HG03442 (cell line): ENCODE results near the gene GPR32.
A peak's percentile ranks its signal among the peaks of the same experiment; 100 is the strongest.
"Not testable (repeated sequence)": the region's sequence is repeated elsewhere in the genome, so short reads cannot be mapped to it uniquely, and the experiment has no call there.

Experiments used
- ATAC-seq: cut with Tn5 transposase; IDR thresholded peaks from one replicate; pipeline ENCODE4 v1.9.1; 2021; ENCODE audit warnings: mild to moderate bottlenecking, moderate library complexity; ENCODE audit not compliant: unreplicated experiment

Gene GPR32

GRCh38 chr19:50770164-50770563 lies at the start of gene GPR32:
TSS of gene GPR32 (plus strand) at chr19:50770464. CDS start at chr19:50770601, 137 bp downstream.
- ATAC-seq, result not testable (repeated sequence)

- ATAC-seq, result no peak
Measured at GRCh38 chr19:50720921-50721381, 49.3 kb upstream of the GPR32 start.

GRCh38 chr19:50721441-50722137 lies 48.7 kb upstream of the GPR32 start:
- no peak for ATAC-seq

- no peak for ATAC-seq
Measured at GRCh38 chr19:50722201-50723013, 47.9 kb upstream of the GPR32 start.

DNA sequence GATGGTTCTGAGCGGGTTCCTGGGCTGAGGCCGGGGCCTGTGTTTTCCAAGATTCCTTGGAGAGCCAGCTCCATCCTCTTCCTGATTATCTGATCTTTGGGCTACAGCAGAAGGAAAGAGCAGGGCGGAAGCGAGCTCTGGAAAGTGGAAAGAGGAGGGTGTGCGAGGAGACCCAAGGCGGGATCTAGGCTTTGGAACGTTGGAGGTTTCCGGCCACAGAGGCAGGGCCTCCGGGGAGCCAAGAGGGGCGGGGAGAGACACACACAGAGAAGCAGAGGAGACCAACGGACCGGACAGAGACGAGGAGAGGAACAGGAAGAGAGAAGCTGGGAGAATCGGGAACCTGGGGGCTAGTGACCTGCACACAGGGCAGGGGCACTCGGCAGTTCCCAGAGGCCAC lies 47.2 kb upstream of the GPR32 start, which contains the start of gene CLEC11A:
CLEC11A (plus strand) TSS at position 296 of the 400 bp plus-strand sequence. CDS start 162 bp downstream, outside the sequence.
- no peak for ATAC-seq

DNA sequence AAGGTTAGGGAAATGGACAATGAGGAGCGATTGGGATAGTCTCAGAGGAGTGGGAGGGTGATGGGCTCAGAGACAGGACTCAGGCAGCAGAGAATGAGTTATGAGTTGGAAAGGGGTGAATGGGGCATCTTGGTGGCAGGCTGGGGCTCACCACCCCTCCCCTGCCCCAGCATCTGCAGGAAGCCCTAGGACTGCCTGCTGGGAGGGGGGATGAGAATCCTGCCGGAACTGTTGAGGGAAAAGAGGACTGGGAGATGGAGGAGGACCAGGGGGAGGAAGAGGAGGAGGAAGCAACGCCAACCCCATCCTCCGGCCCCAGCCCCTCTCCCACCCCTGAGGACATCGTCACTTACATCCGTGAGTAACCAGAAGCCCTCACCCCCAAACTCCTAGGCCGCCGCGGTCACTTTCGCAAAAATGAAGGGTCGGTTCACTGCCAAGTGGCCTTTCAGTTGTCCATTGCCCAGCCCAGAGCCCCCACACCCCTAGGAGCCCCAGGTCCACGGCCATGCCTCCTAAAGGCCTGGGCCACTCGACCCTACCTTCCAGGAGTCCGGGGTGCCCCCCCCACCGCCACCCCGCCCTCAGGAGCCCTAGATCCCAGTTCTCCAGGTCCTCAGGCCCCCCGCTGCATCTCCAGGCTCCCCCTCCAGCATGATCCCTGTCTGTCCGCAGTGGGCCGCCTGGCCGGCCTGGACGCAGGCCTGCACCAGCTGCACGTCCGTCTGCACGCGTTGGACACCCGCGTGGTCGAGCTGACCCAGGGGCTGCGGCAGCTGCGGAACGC lies 46.3 kb upstream of the GPR32 start:
- no peak for ATAC-seq

DNA sequence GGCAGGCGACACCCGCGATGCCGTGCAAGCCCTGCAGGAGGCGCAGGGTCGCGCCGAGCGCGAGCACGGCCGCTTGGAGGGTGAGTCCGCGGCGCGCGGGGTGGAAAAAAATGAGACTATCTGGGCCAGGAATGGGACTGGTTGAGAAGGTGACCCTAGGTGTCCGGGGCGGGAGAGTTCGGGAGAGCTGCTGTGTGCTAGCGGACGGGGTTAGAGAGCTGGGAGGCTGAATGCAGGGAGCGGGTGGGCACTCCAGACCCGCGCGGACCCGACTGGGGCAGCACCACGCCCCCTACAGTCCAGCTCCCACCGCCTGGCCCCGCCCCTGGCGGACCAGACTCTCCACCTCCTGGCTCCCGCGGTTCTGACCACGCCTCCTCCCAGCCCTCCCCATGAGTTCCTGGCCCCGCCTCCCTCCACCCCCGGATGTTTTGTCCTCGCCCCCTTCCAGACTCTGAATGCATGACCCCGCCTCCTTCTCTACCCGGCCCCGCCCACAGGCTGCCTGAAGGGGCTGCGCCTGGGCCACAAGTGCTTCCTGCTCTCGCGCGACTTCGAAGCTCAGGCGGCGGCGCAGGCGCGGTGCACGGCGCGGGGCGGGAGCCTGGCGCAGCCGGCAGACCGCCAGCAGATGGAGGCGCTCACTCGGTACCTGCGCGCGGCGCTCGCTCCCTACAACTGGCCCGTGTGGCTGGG lies 45.6 kb upstream of the GPR32 start:
- ATAC-seq, result peak; percentile 70

DNA sequence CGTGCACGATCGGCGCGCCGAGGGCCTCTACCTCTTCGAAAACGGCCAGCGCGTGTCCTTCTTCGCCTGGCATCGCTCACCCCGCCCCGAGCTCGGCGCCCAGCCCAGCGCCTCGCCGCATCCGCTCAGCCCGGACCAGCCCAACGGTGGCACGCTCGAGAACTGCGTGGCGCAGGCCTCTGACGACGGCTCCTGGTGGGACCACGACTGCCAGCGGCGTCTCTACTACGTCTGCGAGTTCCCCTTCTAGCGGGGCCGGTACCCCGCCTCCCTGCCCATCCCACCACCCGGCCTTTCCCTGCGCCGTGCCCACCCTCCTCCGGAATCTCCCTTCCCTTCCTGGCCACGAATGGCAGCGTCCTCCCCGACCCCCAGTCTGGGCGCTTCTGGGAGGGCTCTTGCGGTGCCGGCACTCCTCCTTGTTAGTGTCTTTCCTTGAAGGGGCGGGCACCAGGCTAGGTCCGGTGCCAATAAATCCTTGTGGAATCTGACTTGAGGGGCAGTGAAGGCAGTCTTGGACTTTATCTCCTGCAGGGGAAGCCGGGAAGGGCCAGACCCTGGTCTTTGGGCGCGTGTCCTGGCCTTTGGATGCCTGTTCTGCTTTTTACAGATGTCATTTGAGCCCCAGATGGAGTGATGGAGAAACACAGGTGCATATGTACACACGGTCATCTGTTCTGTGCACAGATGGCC lies 44.9 kb upstream of the GPR32 start:
- ATAC-seq, result peak; percentile 18

GRCh38 chr19:50725911-50726230 lies 44.4 kb upstream of the GPR32 start:
- no peak for ATAC-seq

DNA sequence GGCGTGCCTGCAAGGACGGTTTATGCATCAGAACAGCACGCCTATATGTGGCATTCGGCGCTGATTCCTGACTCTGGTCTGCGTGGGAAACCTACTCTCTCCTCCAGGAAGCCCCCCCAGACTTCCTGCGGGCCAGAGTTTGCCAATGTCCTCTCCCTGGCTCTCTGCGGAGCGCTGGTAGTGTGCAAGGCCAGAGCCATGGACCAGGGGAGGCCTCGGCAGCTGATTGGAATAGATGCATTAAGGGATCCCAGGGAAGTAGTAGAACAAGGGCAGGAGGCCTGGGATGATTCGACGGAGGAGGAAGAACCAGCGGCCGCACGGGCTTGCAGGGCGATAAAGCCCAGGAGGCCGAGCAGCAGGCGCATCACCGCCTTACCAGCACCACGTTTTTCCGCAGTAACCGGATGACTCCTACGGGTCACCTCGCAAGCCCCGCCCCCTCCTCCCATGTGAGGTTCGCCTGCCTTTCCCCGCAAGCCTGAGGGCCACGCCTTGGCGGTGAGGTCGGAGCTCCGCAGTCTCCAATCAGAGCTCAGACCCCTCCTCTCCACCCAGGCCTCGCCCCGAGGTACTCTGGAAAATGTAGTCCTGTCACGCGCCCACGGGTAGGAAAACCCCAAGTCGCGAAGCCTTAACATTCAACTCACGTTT lies 42.1 kb upstream of the GPR32 start:
- ATAC-seq, result no peak

DNA sequence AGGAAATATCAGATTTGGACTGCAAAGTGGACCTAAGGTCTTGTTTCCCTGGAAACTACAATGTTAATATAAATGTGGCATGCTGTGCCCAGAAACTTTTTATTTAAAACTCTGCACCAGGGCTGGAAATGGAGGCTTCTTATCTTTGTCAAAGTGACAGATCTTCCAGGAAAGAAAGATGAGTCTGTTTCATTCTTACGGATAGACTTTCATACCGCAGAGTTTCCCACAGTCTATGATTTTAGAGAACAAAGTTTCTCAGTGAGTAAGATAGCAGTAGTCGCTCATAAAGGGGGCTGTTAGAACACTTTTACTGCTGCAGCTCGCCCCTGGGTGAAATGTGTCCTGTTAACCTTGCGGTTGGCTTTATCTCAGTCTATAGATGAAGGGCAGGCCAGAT lies 40.4 kb upstream of the GPR32 start:
- ATAC-seq, result no peak

DNA sequence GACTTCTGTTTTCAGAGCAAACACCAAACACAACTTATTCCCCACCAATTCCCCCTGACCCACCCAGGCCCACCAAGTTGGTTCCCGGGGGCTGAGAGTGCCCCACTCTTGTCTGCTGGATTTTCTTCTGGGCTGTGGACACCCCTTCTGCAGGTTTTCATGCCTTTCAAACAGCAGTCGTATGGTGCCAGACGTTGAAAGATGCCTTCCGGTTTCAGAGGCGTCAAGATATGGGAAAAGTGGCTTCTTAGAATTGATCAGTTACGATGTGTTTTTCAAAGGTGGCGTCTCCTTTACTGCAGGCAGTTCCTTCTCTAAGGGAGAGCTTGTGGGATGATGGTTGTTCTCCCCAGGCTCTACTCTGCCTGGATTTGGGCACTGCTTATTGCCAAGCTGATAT lies 34.4 kb upstream of the GPR32 start:
- no peak for ATAC-seq

DNA sequence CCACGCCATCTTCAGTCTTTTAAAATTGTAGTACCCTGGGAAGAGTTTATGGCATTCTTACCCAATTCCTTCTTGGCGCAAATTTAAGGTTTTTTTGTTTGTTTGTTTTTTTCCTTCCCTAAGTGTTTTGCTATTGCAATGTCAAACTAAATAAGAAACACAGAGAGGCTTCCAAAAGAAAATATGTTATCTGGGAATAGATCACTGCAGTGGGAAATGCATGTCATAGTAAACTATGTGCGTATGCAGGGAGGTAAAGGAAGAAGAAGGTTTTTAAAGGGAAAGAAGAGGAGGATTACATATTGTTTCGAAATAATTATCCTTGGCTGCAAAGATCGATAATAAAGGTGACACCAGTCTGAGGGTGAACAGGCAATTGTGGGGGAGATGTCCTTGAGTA lies 33.9 kb upstream of the GPR32 start:
- no peak for ATAC-seq

- ATAC-seq, result no peak
Measured at GRCh38 chr19:50739132-50739913, 30.9 kb upstream of the GPR32 start.

- no peak for ATAC-seq
Measured at GRCh38 chr19:50739914-50740426, 30.3 kb upstream of the GPR32 start.

- no peak for ATAC-seq
Measured at GRCh38 chr19:50741179-50741933, 28.9 kb upstream of the GPR32 start.

DNA sequence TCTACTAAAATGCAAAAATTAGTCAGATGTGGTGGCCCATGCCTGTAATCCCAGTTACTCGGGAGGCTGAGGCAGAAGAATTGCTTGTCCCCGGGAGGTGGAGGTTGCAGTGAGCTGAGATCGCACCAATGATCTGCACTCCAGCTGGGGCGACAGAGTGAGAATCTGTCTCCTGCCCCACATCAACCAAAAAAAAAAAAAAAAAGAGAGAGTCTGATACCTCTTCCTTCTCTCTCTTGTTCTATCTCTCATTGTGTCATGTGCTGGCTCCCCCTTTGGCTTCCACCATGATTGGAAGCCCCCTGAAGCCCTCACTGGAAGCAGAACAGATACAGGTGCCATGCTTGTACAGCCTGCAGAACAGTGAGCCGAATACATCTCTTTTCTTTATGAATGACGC lies 26.7 kb upstream of the GPR32 start:
- ATAC-seq, result no peak

GRCh38 chr19:50745221-50745620 lies 25.0 kb upstream of the GPR32 start:
- no peak for ATAC-seq
